Stimulated activated CD8-positive, alpha-beta memory T cell treated with anti-CD3 and anti-CD28 coated beads, Interleukin-4, amount 100 ng/mL, for 1 hour (primary cell): ENCODE data around the gene LAPTM5.
"Not testable (repeated sequence)": the region's sequence is repeated elsewhere in the genome, so short reads cannot be mapped to it uniquely, and the experiment has no call there.

Experiments used
- DNase-seq, 2 donors: peaks; one replicate each; pipeline ENCODE4 v3.0.0-alpha.2; 2020; ENCODE audit warnings: low read depth in 2 of 2, low spot score in 1 of 2

The LAPTM5 gene

DNA sequence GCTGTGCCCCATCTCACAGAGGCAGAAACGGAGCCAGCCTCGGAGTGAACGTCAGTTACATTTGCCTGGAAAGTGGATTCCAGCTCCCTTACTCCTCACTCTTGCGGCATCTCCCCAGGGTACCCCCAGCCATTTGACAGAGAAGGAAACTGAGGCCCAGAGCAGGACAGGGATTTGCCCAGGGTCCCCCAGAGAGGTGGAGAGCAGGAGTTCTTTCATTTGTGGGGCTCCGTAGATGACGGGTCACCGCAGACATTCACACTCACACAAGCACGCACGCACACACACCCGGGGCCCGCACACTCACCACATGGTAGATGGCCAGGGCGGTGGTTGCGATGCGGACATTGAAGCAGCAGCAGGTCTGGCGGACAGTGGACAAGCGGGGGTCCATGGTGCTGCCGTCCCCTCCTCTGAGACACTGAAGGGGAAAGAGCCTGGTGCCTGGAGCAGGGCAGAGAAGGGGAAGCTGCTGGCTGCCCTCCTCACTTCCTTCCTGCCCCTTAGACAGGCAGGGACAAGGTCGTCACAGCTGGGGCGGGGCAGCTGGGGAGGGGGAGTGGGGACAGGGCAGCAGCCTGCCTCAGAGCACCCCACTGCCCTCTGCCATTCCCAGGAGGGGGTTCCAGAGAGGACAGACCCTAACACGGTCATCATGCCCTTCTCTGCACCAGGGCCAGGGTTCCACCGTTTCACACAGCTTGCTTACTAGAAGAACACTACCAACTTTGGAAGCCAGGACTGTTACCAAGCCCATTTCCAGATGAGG, at the start of gene LAPTM5:
LAPTM5 (minus strand) TSS at position 423 of the 769 bp plus-strand sequence; CDS start at position 394, 29 bp downstream.
- no peak for DNase-seq

GRCh38 chr1:30806381-30807317, 49.1 kb upstream of the LAPTM5 start:
- no peak for DNase-seq

DNA sequence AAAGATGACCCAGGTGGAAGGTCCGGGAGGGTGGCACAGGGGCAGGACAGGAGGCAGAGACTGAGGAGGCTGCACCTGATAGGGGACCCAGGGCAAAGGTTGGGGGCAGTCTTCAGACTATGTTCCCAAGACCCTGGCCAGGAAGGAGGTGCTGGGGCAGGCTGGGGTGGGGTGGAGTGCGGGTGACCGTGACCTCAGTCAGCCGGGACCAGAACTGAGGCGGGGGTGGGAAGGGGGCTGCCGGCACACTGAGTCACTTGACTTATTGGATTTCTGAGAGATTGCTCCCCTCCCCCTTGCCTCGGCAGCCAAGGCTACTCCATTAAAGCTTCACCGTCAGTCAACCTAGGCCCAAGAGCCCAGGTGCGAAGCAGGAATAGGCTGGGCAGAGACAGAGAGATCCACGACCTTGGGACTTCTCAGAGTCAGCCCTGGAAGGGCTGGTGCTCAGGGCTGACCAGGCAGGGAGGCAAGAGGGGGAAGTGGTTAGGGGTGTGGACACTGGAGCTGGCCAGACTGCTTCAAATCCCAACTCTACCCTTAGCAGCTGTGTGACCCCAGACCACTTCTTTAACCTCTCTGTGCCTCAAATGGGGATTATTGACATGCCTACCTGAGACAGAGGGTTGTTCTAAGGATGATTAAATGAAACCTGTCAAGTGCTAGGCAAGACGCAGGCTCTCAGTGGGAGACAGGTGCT, 47.9 kb upstream of the LAPTM5 start:
- no peak for DNase-seq

GRCh38 chr1:30804822-30805221, 47.2 kb upstream of the LAPTM5 start:
- no peak for DNase-seq

DNA sequence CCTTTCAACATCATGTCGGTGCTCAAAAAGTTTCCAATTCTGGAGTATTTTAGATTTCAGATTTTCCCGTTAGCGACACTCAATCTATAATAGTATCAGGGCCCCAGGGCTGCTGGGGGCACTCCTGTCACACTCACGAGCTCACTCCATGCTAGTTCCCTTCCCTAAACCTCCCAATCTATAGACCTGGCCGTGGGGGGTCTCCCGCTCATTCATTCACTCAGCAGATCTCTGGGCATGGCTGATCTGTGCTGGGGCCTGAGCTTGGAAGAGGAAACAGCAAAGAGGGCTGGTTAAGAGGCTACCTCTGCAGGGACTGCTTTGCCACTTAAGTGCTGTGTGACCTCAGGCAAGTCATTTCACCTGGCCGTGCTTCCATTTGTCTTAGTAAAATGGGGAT, 46.8 kb upstream of the LAPTM5 start:
- no peak for DNase-seq

DNA sequence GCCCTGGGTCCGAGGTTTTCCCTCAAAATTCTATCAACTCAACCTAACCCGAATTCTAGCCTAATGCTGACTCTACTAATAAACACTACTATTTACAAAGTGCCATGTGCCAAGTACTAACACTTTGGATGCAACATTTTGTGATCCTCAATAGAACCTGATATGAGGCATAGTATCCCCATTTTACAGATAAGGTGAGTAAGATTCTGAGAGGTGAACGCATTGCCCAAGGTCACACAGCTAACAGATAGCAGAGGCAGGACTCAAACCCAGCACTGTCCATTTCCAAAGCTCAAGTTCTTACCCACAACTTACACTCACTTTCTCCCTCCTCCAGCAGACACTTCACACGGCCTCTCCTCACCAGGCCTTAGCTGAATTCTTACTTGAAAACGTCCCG, 46.0 kb upstream of the LAPTM5 start:
- DNase-seq = no peak

GRCh38 chr1:30801771-30802198, 44.2 kb upstream of the LAPTM5 start:
- peak; percentile 59 to 65 for DNase-seq

DNA sequence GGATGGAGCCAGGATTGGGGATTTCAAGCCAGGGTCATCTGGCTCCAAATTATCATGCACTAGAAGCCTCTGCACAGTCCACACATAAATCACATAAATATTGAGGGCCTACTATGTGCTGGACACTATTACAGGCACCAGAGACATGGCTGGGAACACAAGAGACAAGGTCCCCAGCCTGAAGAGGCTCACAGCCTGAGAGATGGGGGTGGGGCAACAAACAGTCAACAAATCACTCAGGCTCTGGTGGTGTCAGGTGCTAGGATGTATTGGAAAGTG, 41.6 kb upstream of the LAPTM5 start:
- DNase-seq = no peak

GRCh38 chr1:30798389-30799232, 41.0 kb upstream of the LAPTM5 start:
- no peak for DNase-seq

- DNase-seq = no peak
Measured at GRCh38 chr1:30795026-30795425, 37.5 kb upstream of the LAPTM5 start.

DNA sequence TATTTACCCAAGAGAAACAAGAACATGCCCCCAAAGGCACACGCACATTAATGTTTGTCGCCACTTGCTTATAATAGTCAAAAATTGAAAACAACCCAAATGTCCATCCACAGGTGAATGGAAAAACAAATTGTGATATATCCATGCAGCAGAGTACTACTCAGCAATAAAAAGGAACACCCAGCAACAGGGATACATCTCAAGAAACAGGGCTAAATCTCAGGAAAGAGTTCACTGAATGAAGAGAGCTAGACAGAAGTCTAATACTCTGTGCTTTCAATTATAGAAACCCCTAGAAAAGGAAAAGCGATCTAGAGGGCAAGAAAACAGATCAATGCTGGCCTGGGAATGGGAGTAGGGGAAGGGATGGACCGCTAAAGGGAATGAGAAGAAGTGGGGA, 36.7 kb upstream of the LAPTM5 start:
- no peak for DNase-seq

DNA sequence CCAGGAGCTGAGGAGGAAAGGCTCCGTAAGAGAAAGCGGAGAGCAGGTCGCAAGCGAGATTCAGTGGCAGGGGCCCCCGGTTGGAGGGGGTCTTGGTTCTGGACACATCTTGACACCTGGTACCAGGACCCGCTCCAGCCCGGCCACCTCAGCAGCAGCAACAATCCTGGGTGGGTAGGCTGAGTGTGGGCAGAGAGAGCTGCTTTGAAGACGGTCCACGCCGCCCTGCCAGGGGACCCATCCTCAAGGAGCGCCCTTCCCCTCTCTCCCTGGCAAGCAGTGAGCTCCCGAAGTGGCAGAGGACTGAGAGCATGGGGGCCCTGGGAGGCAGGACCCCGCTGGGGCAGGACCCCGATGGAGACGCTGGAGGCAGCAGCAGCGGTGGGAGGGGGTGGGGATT, 35.6 kb upstream of the LAPTM5 start:
- no peak for DNase-seq

DNA sequence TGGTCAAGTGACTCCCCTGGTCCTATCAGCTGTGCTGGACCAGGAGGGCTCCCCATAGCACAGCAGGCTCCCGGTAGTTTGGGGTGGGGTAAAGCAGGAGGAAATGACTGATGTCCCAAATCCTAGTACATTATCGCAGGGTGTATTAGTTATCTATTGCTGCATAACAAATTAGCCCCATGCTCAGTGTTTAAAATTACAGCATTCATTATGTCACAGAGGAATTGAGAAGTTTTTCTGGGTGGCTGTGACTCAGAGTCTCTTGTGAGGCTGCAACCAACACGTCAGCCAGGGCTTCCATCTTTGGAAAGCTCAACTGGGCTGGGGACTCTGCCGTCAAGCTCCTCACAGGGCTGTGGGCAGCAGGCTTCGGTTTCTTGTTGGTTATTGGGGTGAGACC, 34.3 kb upstream of the LAPTM5 start:
- DNase-seq = no peak

GRCh38 chr1:30790850-30791778, 33.5 kb upstream of the LAPTM5 start:
- DNase-seq = no peak

- DNase-seq = not testable (repeated sequence)
Measured at GRCh38 chr1:30790256-30790525, 32.6 kb upstream of the LAPTM5 start.

DNA sequence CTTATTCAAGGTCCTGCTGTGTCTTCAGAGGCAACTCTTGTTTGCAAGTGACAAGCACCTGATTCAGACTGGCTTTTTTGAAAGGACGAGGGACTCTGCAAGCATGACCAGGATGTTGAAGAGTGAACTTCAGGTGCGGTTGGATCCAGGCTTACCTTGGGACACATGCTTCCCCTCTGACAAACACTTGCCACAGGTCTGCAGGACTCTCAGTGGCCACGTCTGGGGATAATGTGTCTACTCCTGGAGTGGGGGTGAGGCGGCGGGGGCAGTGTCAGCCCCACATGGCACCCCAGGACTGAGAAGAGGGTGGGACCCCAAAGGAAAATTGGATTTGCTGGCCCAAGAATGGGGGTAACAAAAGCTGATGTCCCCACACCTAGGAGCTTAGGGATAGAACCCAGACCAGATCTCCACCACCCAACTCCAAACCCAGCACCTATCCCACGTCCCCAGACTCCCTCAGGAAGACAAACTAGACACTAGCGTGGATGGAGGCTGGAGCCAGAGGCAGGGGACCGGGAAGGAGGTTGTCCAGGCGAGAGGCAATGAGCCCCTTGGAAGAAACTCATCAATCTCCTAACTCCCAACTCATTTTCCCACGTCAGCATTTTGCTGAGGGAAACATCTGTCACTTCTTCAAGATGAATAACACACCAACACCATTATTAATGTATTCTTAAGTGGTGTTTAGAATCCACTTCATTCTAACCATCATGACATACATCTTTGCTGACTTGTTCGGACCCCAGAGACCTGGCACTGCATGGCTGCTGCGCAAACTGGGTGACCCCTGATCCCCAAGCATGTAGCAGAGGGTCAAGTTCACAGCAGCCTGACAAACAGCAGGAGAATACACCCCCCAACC, 32.0 kb upstream of the LAPTM5 start:
- no peak for DNase-seq

DNA sequence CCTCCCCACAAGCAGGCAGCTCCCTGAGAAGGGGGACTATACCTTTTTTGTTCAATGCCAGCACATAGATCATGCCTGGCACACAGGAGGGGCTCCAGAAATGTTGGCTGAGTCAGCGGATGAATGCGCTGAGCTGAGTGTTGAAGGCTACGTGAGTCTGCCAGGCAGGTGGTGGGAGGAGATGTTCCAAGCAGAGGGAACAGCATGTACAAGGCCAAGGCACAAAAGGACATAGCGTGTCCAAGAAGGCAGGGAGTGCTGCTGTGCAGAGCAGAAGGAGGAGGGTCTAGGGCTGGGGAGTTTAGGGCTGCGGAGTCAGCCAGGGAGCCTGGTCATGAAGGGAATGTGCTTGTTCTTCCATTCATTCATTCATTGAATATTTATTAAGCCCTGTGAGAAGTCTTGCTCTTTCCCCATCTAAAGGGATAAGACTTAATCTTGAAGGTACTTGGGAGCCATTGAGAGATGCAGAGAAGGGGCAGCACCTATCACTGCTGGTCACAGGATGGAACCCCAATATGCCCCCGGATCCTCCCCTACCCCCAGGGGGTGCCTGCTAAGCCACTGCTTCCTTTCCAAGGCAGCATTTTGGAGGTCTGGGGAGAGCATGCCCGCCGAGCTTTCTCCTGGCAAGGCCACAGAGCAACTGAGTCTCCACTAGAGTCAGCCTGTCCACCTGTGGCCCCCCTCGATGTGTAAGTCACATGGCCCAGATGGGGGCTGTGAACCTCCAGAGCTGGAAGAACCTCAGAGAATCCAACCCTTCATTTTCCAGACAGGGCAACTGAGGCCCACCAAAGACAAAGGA, 31.2 kb upstream of the LAPTM5 start:
- DNase-seq = no peak

- no peak for DNase-seq
Measured at GRCh38 chr1:30787856-30788495, 30.4 kb upstream of the LAPTM5 start.
